Common myeloid progenitor, CD34-positive (primary cell): ENCODE measurements around the gene CFAP61.
A peak's percentile ranks its signal among the peaks of the same experiment; 100 is the strongest.
"Not testable (repeated sequence)": the region's sequence is repeated elsewhere in the genome, so short reads cannot be mapped to it uniquely, and the experiment has no call there.

Source experiments
- CTCF ChIA-PET: fragments of 350-600 bp; sonication (Branson Sonifier 250); formaldehyde crosslinking; loops from one replicate; lab custom pipeline; 2021; ENCODE audit warnings: antibody characterized with exemption; lab: Charles Lee
- POLR2A ChIA-PET: fragments of 350-600 bp; sonication (Branson Sonifier 250); formaldehyde crosslinking; loops from one replicate; lab custom pipeline; 2021; ENCODE audit warnings: antibody characterized with exemption; lab: Charles Lee
- DNase-seq, 3 donors: peaks; one replicate each; pipeline versions ENCODE4 v3.0.0 to v3.0.0-alpha.2; 2013
- H3K27ac ChIP-seq, 2 experiments: 1 replicate in 1 of 2; 2 replicates in 1 of 2; pipeline ENCODE4 v1.7.0; 2013; ENCODE audit warnings: inconsistent platforms in 2 of 2, low read length in 2 of 2, mild to moderate bottlenecking in 2 of 2, low read depth in 1 of 2, moderate library complexity in 1 of 2; ENCODE audit not compliant: severe bottlenecking in 2 of 2, insufficient read depth in 1 of 2, poor library complexity in 1 of 2
- H3K27me3 ChIP-seq, 5 experiments: replicated peaks in 2 of 5; 1 replicate in 3 of 5; 2 replicates in 2 of 5; pipeline versions ENCODE4 v1.6.1 to v1.7.0; 2013; ENCODE audit warnings: low read length in 4 of 5, mild to moderate bottlenecking in 2 of 5, moderate library complexity in 2 of 5, inconsistent platforms in 1 of 5; ENCODE audit not compliant: insufficient read depth in 5 of 5, control insufficient read depth in 4 of 5
- H3K36me3 ChIP-seq, 4 experiments: 1 replicate in 2 of 4; 2 replicates in 2 of 4; pipeline versions ENCODE4 v1.6.1 to v1.7.0; 2013; ENCODE audit warnings: low read length in 3 of 4, control low read depth in 1 of 4, mild to moderate bottlenecking in 1 of 4; ENCODE audit not compliant: control insufficient read depth in 4 of 4, insufficient read depth in 4 of 4
- H3K4me1 ChIP-seq, 4 experiments: 1 replicate in 3 of 4; 2 replicates in 1 of 4; pipeline versions ENCODE4 v1.6.1 to v1.7.1; 2013; ENCODE audit warnings: low read length in 3 of 4, mild to moderate bottlenecking in 3 of 4, control low read depth in 1 of 4, inconsistent platforms in 1 of 4, moderate library complexity in 1 of 4; ENCODE audit not compliant: control insufficient read depth in 4 of 4, insufficient read depth in 4 of 4; ENCODE audit errors: control extremely low read depth in 1 of 4
- H3K4me3 ChIP-seq, 7 experiments: 1 replicate in 4 of 7; 2 replicates in 3 of 7; pipeline versions ENCODE4 v1.5.1 to v1.7.0; 2013; ENCODE audit warnings: mild to moderate bottlenecking in 7 of 7, low read length in 6 of 7, moderate library complexity in 6 of 7, inconsistent platforms in 2 of 7, low read depth in 2 of 7, control low read depth in 1 of 7; ENCODE audit not compliant: insufficient read depth in 4 of 7, control insufficient read depth in 1 of 7; ENCODE audit errors: extremely low read depth in 1 of 7
- H3K9me3 ChIP-seq, 5 experiments: 1 replicate in 4 of 5; 2 replicates in 1 of 5; pipeline versions ENCODE4 v1.6.1 to v1.7.1; 2013; ENCODE audit warnings: low read length in 4 of 5, mild to moderate bottlenecking in 2 of 5, inconsistent platforms in 1 of 5, low read depth in 1 of 5, moderate library complexity in 1 of 5; ENCODE audit not compliant: control insufficient read depth in 4 of 5, insufficient read depth in 2 of 5; ENCODE audit errors: control extremely low read depth in 1 of 5
- WGBS: methylation state at CpG from one replicate; pipeline ENCODE4 v1.1.5; 2013; ENCODE audit not compliant: insufficient coverage; 5-methylcytosine and 5-hydroxymethylcytosine counted together

Gene CFAP61

GRCh38 chr20:20343932-20344331, 291.6 kb downstream of the CFAP61 start:
- CTCF ChIA-PET: interaction anchor here (0.9 to 1.5 kb wide), 2 partner anchors 106 to 250 kb away, joined by 3 read pairs; no protein-coding TSS in a partner anchor
- Histone ChIP-seq H3K27ac (no peak overlapping the region), H3K36me3 (no peaks in the 10 kb centered on the region), H3K9me3 (peaks cover 0 to 15% (median 3%) of the 10 kb centered on the region in 5 experiments), H3K4me1 (peaks cover 0 to 6% (median 0%) of the 10 kb centered on the region in 4 experiments), H3K27me3 (peaks cover 0 to 4% (median 2%) of the 10 kb centered on the region in 5 experiments), H3K4me3 (no peak overlapping the region)
- POLR2A ChIA-PET: no interaction called here
- 89% methylated on average over 5 of the region's 7 CpGs for WGBS
- no peak for DNase-seq

GRCh38 chr20:20344476-20344875, 292.1 kb downstream of the CFAP61 start:
- ChIA-PET CTCF (no interaction called here), POLR2A (no interaction called here)
- no peaks in the 10 kb centered on the region for H3K36me3 ChIP-seq
- H3K27ac ChIP-seq: no peak overlapping the region
- H3K9me3 ChIP-seq: peaks cover 0 to 15% (median 3%) of the 10 kb centered on the region in 5 experiments
- WGBS: 100% methylated on average over 1 of the region's 4 CpGs
- DNase-seq: no peak
- no peak overlapping the region for H3K4me3 ChIP-seq
- peaks cover 0 to 4% (median 2%) of the 10 kb centered on the region in 5 experiments for H3K27me3 ChIP-seq
- peaks cover 0 to 6% (median 0%) of the 10 kb centered on the region in 4 experiments for H3K4me1 ChIP-seq

GRCh38 chr20:20353576-20353975, 301.2 kb downstream of the CFAP61 start:
- Histone ChIP-seq H3K4me3 (no peak overlapping the region), H3K9me3 (peaks cover 0 to 18% (median 2%) of the 10 kb centered on the region in 5 experiments), H3K36me3 (no peaks in the 10 kb centered on the region), H3K4me1 (no peaks in the 10 kb centered on the region), H3K27ac (no peak overlapping the region), H3K27me3 (peaks cover 0 to 4% (median 0%) of the 10 kb centered on the region in 5 experiments)
- ChIA-PET CTCF (no interaction called here), POLR2A (no interaction called here)
- peak in 2 of 3 donors; percentile 62 to 73 for DNase-seq
- 0% methylated on average over 1 of the region's 3 CpGs for WGBS

- POLR2A ChIA-PET, H3K4me3 ChIP-seq, CTCF ChIA-PET, DNase-seq, H3K27ac ChIP-seq, H3K36me3 ChIP-seq, H3K4me1 ChIP-seq: not testable (repeated sequence)
- Histone ChIP-seq H3K9me3 (peaks cover 0 to 15% (median 2%) of the 10 kb centered on the region in 5 experiments), H3K27me3 (peaks cover under 1 to 12% (median 6%) of the 10 kb centered on the region in 5 experiments)
Measured at GRCh38 chr20:20355503-20355902, 303.2 kb downstream of the CFAP61 start.

- no peak overlapping the region for H3K4me3 ChIP-seq
- H3K27ac ChIP-seq: no peak overlapping the region
- peaks cover 0 to 12% (median 4%) of the 10 kb centered on the region in 4 experiments for H3K4me1 ChIP-seq
- peaks cover 9 to 44% (median 28%) of the 10 kb centered on the region in 5 experiments for H3K27me3 ChIP-seq
- no peaks in the 10 kb centered on the region for H3K36me3 ChIP-seq
- CTCF ChIA-PET: interaction anchor here (0.8 to 1.1 kb wide), 2 partner anchors 12 to 24 kb away, joined by 3 read pairs; no protein-coding TSS in a partner anchor
- peaks cover 0 to 8% (median 0%) of the 10 kb centered on the region in 5 experiments for H3K9me3 ChIP-seq
- POLR2A ChIA-PET: no interaction called here
- DNase-seq: no peak
Measured at GRCh38 chr20:20358801-20359200, 306.5 kb downstream of the CFAP61 start.

GRCh38 chr20:20359628-20360027, 307.3 kb downstream of the CFAP61 start:
- ChIA-PET CTCF (interaction anchor here (1.0 to 1.1 kb wide), 3 partner anchors 12 to 235 kb away, joined by 3 to 4 read pairs (median 3); no protein-coding TSS in a partner anchor), POLR2A (no interaction called here)
- Histone ChIP-seq H3K9me3 (peaks cover 0 to 3% (median 0%) of the 10 kb centered on the region in 5 experiments), H3K4me1 (peaks cover 0 to 20% (median 8%) of the 10 kb centered on the region in 4 experiments), H3K36me3 (no peaks in the 10 kb centered on the region), H3K27ac (no peak overlapping the region), H3K4me3 (no peak overlapping the region), H3K27me3 (peaks cover 9 to 52% (median 32%) of the 10 kb centered on the region in 5 experiments)
- 97% methylated on average over 4 of the region's 6 CpGs for WGBS
- no peak for DNase-seq

GRCh38 chr20:20360464-20360863, 308.1 kb downstream of the CFAP61 start:
- H3K27me3 ChIP-seq: peaks cover 9 to 60% (median 41%) of the 10 kb centered on the region in 5 experiments
- ChIA-PET POLR2A (no interaction called here), CTCF (interaction anchor here (1.1 kb wide), 3 partner anchors 11 to 96 kb away, joined by 3 to 4 read pairs (median 3); no protein-coding TSS in a partner anchor)
- H3K4me1 ChIP-seq: peaks cover 0 to 22% (median 12%) of the 10 kb centered on the region in 4 experiments
- H3K4me3 ChIP-seq: no peak overlapping the region
- DNase-seq: peak; percentile 60 to 81 (median 76)
- WGBS: 0% methylated on average over 3 of the region's 6 CpGs
- H3K27ac ChIP-seq: no peak overlapping the region
- H3K9me3 ChIP-seq: peaks cover 0 to 3% (median 0%) of the 10 kb centered on the region in 5 experiments
- no peaks in the 10 kb centered on the region for H3K36me3 ChIP-seq
